Testis (tissue), 2 donors: Measurements from ENCODE around the gene ZBTB20.

Experiments
- CTCF ChIP-seq, 3 experiments: fragments of 450-650 bp in 2 of 3; fragments of 200-600 bp in 1 of 3; sonication (generic) in 1 of 3; IDR thresholded peaks; one replicate each; pipeline ENCODE4 v1.5.1; 2016 to 2019; ENCODE audit warnings: antibody characterized with exemption in 3 of 3, mild to moderate bottlenecking in 2 of 3, moderate library complexity in 1 of 3
- POLR2A ChIP-seq: fragments of 450-650 bp; IDR thresholded peaks from one replicate; pipeline ENCODE4 v1.6.1; 2017; ENCODE audit warnings: antibody characterized with exemption, mild to moderate bottlenecking, moderate library complexity

DNA sequence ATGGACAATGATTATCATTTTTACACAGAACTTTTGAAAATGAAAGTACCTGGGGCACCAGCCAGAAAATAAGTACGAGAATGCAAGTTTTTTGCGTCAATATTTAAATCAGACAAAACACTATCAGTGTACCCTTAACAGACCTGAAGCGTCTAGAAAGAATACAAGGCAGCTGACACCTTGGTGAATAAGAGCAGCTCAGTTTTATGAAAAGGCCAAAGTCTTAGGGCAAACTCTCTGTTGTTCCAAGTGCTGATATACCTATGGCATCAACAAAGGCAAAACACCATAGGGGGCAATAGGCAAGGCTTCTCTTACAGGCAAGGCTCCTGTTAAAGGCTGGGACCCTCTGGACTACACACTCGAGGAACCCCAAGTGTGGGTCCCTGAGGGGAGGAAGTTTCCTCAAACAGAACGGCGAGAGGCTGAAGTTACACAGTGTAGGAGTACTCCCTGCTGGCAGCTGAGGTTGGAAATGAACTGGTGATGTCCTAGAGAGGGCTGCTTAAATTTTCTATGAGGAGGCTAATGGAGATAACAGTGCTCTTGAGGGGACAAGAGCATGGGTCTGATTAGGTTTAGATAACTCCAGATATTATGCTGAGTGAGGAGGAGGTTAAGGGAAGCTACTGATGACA lies 562.2 kb downstream of the ZBTB20 start:
- no peak for TF ChIP-seq POLR2A
- no peak for TF ChIP-seq CTCF (IDR thresholded peaks at IDR 0.05)
